HG03097 (cell line): ENCODE measurements around the gene PARD3B.

ENCODE experiments used
- ATAC-seq: cut with Tn5 transposase; IDR thresholded peaks from one replicate; pipeline ENCODE4 v1.9.1; 2021; ENCODE audit not compliant: unreplicated experiment, low FRiP score

Gene PARD3B

GRCh38 chr2:205654878-205655605 is 1109.8 kb downstream of the PARD3B start:
- ATAC-seq = no peak

- ATAC-seq = no peak
Measured at GRCh38 chr2:205655779-205656456, 1110.6 kb downstream of the PARD3B start.

GRCh38 chr2:205656461-205656860 is 1111.2 kb downstream of the PARD3B start:
- no peak for ATAC-seq

- no peak for ATAC-seq
Measured at GRCh38 chr2:205656941-205657340, 1111.7 kb downstream of the PARD3B start.

- no peak for ATAC-seq
Measured at GRCh38 chr2:205657579-205657978, 1112.3 kb downstream of the PARD3B start.

GRCh38 chr2:205658068-205658467 is 1112.8 kb downstream of the PARD3B start:
- ATAC-seq = no peak

GRCh38 chr2:205658572-205658971 is 1113.3 kb downstream of the PARD3B start:
- no peak for ATAC-seq

- ATAC-seq = no peak
Measured at GRCh38 chr2:205659922-205660321, 1114.6 kb downstream of the PARD3B start.

- ATAC-seq = no peak
Measured at GRCh38 chr2:205660521-205661124, 1115.3 kb downstream of the PARD3B start.

GRCh38 chr2:205661281-205661680 is 1116.0 kb downstream of the PARD3B start:
- ATAC-seq = no peak

- ATAC-seq = no peak
Measured at GRCh38 chr2:205662206-205662965, 1117.1 kb downstream of the PARD3B start.

- ATAC-seq = no peak
Measured at GRCh38 chr2:205665791-205666190, 1120.5 kb downstream of the PARD3B start.
